Panc1 (cell line): ENCODE results near the gene PDS5B.

ENCODE experiments used
- POLR2AphosphoS5 ChIP-seq: IDR thresholded peaks from 2 replicates; pipeline ENCODE4 v1.6.1; 2012; ENCODE audit warnings: mild to moderate bottlenecking, low read depth, low read length, moderate library complexity
- TF ChIP-seq, protein P1 (sequence below): fragments of 450-650 bp; IDR thresholded peaks from 2 replicates; pipeline ENCODE4 v1.5.1; 2017; ENCODE audit warnings: mild to moderate bottlenecking

DNA sequence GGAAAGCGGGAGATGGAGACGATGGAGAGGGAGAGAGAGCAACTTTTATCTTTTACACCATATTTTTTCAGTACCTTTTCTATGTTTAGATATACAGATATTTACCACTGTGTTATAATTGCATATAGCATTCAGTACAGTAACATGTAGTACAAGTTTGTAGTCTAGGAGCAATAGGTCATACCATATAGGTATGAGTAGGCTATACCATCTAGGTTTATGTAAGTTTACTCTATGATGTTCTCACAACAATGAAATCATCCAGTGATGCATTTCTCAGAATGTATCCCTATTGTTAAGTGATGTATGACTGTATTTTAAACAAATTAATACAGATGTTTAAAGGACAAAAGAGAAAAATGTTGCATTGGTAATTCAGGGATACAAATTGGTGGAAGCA lies 136.1 kb downstream of the PDS5B start:
- TF ChIP-seq, protein P1, sequence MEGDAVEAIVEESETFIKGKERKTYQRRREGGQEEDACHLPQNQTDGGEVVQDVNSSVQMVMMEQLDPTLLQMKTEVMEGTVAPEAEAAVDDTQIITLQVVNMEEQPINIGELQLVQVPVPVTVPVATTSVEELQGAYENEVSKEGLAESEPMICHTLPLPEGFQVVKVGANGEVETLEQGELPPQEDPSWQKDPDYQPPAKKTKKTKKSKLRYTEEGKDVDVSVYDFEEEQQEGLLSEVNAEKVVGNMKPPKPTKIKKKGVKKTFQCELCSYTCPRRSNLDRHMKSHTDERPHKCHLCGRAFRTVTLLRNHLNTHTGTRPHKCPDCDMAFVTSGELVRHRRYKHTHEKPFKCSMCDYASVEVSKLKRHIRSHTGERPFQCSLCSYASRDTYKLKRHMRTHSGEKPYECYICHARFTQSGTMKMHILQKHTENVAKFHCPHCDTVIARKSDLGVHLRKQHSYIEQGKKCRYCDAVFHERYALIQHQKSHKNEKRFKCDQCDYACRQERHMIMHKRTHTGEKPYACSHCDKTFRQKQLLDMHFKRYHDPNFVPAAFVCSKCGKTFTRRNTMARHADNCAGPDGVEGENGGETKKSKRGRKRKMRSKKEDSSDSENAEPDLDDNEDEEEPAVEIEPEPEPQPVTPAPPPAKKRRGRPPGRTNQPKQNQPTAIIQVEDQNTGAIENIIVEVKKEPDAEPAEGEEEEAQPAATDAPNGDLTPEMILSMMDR = no peak
- no peak for TF ChIP-seq POLR2AphosphoS5
